ENCODE data around the gene NXN.
A peak's percentile ranks its signal among the peaks of the same experiment; 100 is the strongest.
"Not testable (repeated sequence)": the region's sequence is repeated elsewhere in the genome, so short reads cannot be mapped to it uniquely, and the experiment has no call there.

Gene NXN

DNA sequence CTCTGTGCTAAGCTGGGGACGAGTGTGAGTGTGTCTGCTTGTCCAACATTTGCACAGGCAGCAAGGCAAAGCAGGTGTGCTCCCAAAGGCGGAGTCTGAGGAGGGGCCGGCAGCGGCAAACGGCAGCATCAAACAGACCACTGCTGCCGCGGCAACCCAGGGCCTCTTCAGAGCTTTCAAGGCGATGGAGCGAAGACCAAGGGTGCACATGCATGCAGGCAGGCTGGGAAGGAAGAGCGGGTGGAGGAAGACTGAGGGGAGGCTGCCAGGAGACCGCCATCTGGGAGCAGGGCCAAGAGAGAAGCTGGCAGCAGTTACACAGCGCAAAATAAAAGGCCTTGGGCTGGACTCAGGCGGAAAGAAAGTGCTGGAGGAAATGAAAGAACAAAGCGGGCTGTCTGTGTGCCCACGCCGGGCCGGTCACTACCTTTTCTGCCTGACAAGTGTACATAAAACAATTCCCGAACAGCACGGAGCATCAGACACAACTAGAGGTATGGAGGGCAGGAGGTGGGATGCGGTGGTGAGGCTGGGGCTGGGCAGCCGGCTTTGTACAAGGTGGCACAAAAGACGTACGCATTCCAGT lies 25.9 kb upstream of the NXN start:
- no peak for DNase-seq

DNA sequence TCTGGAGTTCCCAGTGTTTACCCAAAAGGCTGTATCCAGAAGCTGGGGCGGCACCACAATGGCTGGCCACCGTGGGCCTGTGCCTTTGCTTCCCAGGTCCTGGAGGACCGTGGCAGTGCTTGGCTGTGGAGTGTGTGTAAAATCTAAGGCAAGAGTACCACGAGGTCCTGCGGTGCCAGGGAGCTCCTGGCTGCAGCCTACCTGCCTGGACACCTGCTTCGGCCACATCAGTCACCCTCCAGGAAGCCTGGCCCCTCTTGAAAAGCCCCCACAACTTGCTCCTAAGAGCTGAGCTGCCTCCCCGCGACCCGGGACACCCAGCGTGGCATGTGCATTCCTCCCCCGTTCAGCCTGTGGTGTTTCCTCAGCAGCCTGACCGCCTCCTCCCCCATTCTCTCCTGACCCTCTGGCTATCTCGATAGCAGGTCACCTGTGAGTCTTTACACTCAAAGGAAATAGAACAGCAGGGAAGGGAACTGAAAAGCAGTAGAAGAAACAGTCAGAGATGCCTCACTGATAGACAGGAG lies 25.3 kb upstream of the NXN start:
- DNase-seq: no peak

DNA sequence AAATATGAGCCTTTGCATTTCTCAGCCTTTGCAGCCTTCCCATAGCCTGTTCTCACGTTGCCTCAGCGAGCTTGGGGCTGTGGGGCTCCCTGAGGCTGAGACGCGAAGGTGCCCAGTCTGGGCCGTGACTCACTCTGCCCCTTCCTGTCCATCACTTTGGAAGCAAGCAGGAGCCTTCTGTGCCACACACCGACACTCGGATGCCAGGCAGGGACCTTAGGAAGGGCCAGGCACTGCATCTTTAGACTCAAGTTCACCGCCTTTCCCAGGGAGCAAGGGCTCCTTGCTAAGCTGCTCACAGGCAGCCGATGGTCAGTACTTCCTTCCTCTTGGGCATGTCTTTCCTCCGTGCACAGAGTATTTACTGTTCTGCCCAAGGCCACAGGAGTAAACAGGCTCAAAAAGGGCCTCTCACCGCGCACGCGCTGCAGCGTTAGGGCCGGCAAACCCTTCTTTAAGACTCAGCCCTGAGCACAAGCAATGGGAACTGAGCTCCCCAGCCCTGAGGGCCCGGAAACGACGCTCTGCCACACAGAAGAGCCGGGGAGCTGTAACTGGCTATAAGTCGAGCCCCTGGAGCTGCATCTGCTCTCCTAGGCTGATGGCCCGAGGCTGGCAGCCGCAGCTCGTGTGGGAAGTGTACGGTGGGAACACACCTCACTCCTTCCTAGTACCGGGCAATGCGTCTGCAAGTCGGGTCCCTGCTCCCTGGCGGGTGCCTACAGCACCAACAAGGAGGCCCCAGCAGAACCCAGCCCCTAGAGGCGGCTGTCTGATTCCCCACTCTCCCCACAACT lies 24.6 kb upstream of the NXN start:
- DNase-seq: no peak

DNA sequence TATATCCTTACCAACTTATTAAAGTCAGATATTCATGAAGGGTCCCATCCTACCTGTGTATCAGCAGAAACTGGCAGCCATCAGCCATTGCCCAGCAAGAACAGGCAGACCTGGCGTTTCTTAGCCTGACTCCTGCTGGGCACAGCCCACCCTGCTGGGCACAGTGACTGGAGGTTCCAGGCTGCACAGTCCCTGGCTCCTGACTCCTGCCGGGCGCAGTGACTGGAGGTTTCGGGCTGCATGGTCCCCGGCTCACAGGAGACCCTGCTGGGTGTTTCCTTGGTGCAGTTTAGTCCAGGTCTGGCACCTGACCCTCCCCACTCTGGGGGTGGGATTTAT lies 24.0 kb upstream of the NXN start:
- DNase-seq: no peak

DNA sequence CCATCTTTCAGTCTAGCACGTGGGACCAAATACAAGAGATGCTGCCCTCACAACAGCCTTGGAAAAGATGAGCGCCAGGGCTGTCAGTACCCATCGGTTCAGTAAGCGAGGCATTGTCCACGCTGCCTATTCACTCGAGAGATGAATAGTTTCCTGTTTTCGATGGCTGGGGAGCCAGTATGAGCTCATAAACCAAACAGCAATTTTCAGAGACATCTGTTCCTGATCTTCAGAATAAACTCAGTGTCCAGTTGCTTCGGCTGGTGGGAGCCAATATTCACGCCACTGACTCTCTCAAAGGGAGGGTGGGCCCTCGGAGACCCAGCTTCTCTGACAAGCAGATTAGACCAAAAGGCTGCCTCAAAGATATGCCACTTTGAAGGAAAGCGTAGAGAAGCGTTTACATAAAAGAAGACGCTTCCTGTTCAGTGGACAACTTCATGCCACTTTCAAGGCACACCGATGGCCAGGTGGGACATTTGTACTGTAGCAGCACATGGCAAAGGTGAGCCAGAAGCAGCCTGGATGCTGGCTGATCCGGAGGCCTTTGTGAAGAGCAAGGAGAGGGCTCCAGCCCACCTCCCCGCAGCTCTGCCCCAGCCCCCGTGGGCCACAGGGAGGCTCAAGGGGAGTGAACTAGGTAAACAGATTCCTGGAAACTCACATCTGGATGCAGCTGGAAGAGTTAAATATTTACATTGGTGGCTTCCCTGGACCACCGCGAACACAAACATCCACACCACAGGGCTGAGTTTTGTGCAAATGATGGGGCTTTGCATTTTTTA lies 23.4 kb upstream of the NXN start:
- DNase-seq: no peak

DNA sequence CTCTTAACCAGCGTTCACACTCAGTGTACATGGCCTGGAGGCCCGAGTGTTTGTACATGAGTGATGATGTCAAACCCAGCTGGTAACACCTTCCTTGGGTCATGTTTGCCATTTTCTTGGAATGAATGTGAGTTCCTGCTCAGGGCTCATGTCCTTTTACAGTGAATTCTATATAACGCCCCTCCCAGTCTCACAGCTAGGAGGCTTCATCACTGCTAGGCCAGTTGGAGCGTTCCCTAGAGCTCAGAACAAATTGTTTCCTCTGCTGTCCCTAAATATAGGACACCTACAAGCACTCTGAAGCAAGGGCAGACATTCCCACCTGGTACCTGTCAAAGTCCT lies 22.8 kb upstream of the NXN start:
- DNase-seq: no peak

DNA sequence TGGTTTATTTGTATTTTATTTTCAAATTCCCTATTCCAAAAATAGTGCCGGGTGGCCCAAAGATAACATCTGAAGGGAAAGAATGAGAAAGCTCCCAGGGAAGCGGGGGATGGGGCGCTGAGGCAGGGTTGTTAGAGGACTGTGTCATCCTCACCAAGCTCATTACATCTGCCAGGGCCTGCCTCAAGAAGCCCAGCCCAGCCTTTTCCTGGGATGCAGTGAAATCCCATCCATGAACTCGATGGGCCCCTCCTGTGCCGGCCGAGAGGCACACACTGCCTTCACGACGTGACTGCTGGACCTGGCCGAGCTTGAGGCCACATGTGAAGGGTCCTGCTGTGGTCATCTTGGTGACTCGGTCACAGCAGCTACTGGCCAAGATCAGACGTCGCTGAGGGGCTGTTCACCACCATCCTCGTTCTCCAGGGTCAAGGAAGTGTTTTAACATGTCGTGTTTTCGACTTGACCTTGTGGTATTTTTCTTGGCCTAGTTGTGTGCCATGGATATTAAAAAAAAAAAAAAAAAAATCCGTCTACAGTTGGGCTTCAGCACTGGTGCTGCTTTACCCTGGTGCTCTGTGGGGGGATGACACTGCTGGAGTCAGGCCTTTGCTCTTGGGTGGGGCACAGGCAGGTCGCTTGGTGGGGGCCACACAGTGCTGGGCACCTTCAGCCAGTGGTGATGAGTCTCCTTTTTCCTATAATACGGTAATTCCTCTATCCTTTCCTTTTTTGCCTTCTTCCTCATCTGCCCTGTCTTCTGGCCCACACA lies 22.2 kb upstream of the NXN start:
- DNase-seq: no peak

DNA sequence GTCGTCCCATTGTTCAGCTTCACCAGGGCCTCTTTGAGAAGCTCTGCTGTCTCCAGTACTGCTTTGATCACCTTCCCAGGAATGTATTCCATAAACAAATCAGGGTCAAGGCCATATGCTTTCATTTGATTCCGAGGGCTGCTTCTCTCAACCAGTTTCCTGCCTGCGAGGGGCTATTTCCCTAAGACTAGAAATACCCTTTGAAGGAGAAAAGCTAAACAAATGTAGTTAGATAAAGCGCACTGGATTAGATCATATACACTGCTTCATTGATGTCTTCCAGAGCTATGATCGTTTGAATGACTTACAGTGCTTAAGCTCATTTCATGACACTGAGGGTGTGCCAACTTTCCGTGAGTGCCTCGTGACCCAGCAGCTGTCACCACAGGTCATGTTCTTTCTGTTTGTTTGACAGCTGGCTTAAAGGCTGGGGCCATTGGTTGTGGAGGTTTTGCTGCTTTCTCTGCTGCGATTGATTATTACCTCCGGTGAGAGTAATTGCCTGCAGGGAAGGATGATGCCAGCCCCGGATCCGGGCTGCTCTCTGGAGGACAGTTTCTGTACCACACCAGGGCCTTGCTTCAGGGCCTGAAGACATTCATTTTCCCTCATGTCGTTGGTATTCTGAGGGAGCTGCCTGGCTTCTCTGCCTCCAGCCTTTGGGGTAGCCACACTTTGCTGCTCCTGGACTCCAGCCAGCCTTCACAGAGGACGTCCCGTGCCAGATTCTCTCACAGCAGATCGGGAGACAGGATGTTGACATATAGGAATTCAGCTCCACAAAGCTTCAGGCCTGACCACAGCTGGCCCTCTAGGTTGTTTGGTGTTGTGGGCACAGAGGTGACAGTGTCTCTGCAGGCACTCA lies 21.3 kb upstream of the NXN start:
- DNase-seq: no peak

DNA sequence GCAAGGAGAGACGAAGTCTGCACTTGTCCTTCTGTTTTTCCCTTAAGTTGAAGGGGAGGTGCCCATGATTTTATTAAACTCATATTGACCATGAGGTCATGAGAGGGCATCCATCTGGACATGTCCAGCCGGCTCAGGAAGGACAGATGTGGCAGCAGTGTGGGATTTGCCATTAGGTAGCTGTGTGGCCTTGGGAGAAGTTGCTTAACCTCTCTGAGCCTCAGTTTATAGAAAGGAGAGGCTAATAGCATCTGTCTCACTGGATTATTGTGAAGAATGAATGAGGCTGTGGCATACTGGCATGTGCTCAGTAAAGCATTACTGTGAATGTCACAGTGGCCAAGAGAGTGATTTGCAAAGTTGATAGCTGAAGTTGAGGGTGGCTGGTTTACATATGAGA lies 18.5 kb upstream of the NXN start:
- DNase-seq: no peak

DNA sequence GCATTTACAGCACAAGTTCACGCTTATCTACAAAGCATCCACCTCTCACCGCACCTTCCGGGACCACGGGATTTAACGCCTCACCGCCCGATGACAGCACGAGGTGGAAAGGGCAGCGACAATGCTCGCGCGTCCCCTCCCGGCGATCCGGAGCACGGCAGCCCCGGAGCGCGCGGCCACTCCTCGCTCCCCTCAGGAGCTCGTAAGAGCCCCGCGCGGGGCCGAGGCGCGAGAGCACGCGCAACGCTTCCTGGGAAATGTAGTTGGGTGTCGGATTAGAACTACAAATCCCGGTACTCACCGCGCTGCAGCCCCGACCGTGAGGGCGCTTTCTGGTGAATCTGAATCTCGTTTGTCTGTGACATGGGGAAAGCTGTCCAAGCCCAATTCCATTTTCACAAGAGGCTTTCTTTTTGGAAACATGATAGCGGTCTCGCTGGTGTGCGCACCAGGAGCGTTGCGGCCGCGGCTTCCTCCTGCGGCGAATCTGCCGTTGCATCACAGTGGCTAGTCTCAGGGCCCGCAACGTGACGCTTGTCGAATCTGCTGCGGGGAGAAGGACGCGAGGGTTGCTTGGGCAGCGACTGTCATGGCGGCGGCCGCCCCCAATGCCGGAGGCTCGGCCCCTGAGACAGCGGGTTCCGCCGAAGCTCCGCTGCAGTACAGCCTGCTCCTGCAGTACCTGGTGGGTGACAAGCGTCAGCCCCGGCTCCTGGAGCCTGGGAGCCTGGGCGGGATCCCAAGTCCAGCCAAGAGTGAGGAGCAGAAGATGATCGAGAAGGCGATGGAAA lies 17.2 kb upstream of the NXN start, which contains the start of gene TIMM22:
Gene TIMM22 (plus strand): TSS at position 576 of the 791 bp plus-strand sequence. CDS start 14 bp downstream, at position 590.
- peak; percentile 93 for DNase-seq

DNA sequence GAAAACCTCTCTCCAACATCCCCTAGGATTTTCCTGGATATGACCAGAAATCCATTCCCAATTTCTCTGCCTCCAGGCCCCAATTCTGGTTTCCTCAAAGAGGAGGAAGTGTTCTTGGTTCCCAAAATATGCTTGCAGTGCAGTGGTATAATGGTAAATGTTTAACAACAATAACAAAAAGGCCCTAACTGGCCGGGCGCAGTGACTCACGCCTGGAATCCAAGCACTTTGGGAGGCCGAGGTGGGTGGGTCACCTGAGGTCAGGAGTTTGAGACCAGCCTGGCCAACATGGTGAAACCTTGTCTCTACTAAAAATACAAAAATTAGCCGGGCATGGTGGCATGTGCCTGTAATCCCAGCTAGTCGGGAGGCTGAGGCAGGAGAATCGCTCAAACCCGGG lies 15.7 kb upstream of the NXN start:
- DNase-seq: not testable (repeated sequence)

DNA sequence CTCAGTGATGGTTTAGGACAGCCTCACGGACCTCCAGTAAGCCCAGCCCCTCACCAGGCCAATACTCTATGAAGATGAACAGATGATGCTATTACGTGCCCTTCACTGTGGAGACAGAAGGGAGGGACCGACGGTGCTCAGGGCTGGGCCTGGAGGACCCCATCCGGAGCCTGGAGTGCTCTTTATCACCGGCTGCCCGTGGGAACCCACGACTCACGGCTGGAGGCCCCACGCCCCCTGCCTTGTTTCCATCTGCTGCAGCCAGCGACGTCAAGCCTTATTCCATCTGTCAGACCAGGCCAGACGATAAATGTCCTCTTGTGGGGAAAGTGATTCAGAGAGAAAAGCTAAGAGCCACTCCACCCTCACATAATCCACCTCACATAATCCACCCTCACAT lies 13.4 kb upstream of the NXN start:
- no peak for DNase-seq

DNA sequence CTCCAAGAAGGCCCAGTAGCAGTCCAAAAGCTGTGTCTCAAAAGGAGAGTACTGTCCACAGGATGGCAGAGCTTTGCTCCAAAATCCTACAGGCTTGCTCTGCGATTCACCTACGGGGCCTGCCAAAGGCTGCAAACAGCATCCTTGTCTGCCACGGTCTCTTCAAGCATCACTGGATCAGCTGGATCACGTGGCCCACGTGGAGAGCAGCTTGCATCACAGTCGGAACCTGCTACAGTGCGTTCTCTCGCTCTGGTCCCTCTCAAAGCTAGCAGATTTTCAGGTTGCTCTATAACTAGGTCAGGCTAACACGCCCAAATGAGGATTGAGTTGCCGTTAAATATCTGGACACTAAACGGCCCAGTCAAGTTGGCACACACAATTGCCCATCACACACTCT lies 9.0 kb upstream of the NXN start:
- DNase-seq: no peak

DNA sequence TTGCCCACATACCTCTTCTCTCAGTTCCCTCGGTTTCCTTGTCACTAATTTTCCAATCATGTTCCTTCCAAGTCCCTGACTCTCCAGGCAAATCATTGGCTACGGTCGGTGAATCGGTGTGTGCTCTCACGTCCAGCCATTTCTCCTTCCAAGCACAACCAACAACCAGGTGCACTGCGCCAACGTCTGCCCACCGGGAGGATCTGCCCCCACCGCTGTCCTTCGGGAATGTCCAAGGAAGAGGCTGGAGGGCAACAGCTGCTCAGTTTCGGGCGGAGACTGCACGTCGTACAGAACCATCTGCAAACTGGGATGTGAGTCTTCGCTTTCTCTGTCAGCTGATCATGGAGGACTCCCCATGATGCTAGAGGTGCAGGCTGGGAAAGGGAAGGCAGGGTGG lies 8.4 kb upstream of the NXN start:
- DNase-seq: no peak

DNA sequence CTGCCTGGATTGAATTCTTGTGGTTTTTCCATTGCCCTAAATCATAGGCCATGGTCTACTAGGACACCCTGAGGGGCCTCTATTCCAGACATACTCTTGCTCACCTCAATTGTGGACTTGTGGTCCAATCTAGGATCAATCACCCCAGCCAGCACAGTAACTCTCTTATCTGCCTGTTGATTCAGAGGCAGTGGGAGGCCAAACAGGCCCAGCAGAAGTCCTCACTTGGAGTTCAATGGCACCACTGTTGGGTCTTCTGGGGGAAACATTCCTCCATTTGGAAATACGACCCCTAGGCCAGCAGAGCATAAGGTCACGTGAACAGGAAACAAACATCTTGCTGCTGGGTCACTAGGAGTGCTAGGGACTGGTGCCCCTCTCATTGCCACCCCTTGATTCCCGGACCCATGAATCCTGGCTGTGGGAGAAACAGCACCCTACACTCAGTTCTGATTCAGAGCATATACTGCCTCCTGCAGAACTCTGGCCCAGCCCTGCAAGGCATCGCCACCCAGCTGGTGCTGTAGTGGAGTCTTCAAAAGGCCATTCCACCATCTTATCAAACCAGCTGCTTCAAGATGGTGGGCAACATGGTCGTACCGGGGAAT lies 6.8 kb upstream of the NXN start:
- DNase-seq: no peak

DNA sequence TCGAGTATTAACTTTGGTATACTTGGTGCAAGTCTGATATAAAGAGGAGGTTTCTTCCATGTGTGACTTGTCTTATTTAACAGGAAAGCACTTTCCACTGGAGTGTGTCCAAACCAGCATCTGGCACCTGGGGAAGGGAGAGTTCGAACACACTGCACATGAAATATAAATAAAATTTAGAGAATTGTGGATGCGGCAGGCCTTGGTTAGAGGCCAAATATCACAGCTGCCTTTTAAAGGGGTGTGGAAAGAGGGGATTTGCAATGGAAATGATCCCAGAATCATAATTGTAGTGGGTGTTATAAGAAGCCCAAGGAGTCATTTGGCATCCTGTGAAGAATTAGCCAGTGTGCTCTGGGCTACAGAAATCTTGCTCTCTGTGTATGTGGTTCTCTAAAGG lies 4.3 kb upstream of the NXN start:
- DNase-seq: no peak

DNA sequence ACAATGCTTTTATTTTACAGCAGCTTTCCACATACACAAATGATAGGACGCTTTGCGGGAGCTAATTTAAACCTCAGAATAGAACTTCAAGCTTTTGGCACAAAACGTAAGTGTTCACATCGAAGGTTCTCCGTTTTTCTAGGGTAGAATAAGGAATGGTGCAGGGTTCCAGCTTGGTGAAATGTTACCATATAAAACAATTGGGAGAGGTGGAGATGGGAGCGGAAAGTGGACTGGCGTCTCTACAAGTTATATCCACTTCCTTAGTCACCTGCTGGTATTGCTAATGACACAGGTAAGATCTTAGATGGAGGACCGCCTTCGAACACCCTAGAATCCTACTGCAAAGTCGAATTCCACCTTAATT lies 1.7 kb upstream of the NXN start:
- DNase-seq: no peak

DNA sequence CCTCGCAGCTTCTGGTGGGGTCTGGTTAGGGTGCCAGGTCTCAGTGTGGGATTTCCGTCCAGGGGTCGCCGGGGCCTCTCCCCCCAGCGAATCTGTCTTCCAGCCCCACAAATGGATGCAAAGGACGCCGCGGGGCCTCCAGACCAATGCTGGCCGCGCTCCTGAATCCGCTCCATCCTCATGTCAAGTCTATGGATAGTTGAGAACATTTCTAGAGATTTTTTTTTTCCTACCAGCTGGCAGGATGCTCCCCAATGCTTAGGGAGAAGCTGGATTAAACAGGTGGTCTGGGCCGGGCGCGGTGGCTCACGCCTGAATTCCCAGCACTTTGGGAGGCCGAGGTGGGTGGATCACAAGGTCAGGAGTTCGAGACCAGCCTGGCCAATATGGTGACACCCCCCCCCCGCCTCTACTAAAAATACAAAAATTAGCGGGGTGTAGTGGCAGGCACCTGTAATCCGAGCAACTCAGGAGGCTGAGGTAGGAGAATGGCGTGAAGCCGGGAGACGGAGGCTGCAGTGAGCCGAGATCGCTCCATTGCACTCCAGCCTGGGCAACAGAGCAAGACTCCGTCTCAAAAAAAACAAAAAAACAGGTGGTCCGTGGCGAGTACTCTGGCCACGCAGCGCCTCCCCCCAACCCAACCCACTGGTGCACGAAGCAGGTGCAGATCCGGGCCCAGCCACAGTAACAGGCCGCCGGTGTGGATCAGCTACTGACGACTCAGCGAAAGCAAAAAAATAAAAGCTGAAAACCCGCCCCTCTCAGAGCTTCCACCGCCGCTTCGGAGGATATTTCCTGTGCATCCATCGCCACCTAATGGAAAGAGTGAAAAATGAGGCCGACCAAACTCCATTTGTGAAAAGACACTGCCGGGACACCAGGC lies 1.1 kb upstream of the NXN start:
- DNase-seq: peak; percentile 82

DNA sequence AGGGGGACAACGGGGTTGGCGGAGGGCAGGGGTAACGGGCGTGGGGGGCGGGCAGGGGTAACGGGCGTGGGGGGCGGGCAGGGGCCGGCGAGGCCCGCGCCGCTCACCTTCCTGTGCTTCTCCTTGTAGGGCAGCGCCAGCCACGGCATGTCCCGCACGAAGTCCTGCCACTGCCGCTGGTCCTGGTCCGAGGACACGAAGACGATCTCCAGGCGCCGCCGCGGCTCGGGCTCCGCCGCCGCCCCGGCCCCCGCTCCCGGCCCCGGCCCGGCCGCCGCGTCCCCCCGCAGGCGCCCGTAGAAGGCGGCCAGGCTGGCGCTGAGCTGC lies 401 bp downstream of the NXN start:
- no peak for DNase-seq
